Coronary artery (tissue), 2 donors: ENCODE measurements around the gene UBE4B.
"Not testable (repeated sequence)": the region's sequence is repeated elsewhere in the genome, so short reads cannot be mapped to it uniquely, and the experiment has no call there.

Source experiments
- DNase-seq: peaks from one replicate; pipeline ENCODE4 v3.0.0-alpha.2; 2017; ENCODE audit warnings: low spot score
- H3K27ac ChIP-seq, 2 donors: fragments of 200-600 bp; sonication (generic); one replicate each; pipeline ENCODE4 v1.5.1; 2016 to 2019
- H3K4me3 ChIP-seq: fragments of 200-600 bp; sonication (generic); 2 replicates; pipeline ENCODE4 v1.5.1; 2016; ENCODE audit warnings: mild to moderate bottlenecking, moderate library complexity
- CTCF ChIP-seq: fragments of 200-600 bp; sonication (generic); IDR thresholded peaks from one replicate; pipeline ENCODE4 v1.5.1; 2019; ENCODE audit warnings: antibody characterized with exemption

UBE4B gene

DNA sequence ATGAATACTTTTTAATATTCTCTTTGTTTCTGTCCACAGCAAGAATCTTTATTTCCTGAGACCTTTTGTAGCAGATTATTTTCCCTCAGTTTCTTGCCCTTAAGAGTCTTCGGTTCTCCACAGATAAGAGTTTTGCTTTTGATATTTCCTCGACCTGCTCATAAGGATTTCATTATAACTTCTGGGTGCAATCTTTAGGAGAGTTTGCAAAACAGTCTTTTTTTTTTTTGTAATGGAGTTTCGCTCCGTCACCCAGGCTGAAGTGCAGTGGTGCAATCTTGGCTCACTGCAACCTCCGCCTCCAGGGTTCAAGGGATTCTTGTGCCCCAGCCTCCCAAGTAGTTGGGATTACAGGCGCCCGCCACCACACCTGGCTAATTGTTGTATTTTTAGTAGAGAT lies 10.1 kb upstream of the UBE4B start:
- Histone ChIP-seq H3K4me3 (no peak overlapping the region), H3K27ac (no peak overlapping the region)
- DNase-seq = no peak
- no peak for TF ChIP-seq CTCF

DNA sequence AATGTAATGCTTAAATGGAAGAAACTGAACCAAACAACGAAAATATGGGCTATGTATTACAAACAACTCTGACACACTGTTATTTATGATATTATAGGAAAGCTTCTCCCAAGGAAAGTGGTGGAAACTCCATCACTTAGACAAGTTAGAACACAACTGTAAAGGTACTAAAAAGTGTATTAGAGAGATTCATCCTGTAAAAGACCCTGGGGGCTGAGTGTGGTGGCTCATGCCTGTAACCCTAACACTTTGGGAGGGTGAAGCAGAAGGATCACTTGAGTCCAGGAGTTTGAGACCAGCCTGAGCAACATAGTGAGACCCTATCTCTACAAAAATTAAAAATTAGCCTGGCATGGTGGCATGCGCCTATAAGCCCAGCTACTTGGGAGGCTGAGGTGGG lies 7.4 kb upstream of the UBE4B start:
- DNase-seq = no peak
- no peak for TF ChIP-seq CTCF
- Histone ChIP-seq H3K27ac (no peak overlapping the region), H3K4me3 (no peak overlapping the region)

DNA sequence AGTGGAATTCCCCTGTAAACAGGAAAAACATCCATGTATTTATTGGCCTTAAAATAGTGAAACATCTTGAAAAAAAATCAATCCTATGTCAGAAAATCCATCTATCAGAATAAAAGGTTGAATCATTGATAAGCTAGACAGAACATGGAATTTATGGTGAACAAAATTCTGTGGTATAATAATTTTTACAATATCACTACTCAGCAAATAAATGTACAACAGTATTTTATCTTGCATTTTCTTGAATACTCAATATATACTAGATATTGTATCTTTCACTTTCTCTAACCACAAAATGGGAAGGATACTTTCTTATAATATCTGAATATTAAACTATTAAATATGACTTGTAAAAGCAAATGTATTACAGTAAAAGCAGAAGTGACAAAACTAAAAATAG lies 5.7 kb upstream of the UBE4B start:
- TF ChIP-seq CTCF = no peak
- DNase-seq = no peak
- H3K4me3 ChIP-seq = no peak overlapping the region
- no peak overlapping the region for H3K27ac ChIP-seq

- not testable (repeated sequence) for H3K4me3 ChIP-seq, DNase-seq, H3K27ac ChIP-seq
Measured at GRCh38 chr1:10028956-10029500, 3.7 kb upstream of the UBE4B start.

DNA sequence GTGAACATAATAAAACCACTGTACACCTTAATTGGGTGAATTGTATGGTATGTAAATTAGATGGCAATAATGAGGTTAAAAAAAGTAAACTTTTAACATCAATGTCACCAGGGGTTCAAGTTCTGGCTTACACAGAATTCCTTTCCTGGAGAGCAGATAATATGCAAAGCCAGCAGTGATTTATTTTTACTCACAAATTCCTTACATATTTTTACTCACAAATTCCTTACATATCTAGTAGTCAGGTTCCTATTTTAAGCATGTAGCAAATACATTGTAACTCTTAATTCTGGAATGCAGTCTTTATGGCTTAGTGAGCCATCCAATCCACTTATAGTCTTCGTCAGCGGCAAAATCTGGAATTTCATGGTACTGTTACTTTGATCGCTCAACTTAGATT lies 1.3 kb upstream of the UBE4B start:
- TF ChIP-seq CTCF = no peak
- no peak overlapping the region for H3K4me3 ChIP-seq
- H3K27ac ChIP-seq = no peak overlapping the region
- DNase-seq = no peak

DNA sequence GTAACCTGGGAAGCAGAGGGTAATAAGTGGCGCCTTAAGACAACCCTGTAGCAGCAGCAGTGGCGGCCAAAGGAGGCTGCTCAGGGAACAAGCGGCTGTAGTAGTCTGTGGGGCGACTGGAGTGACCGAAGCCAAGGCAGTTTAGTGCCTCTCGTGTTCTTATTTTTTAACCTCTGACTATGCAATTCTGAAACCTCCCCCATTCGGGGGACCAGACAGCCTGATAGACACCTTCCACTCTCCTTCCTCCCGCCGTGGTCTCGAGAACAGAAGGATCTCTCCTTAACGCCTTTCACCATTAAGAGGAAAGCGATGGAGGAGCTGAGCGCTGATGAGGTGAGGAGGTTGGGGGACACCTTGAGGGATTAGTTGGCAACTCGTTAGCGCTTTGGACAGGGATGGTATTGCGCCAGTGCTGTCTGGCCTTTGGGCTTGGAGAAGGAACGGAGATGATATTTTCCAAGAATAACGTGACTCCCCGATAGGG lies 644 bp downstream of the UBE4B start:
- Histone ChIP-seq H3K27ac (peak overlapping the region; percentile 79 to 96), H3K4me3 (peak overlapping the region; percentile 92)
- no peak for TF ChIP-seq CTCF
- DNase-seq = no peak

DNA sequence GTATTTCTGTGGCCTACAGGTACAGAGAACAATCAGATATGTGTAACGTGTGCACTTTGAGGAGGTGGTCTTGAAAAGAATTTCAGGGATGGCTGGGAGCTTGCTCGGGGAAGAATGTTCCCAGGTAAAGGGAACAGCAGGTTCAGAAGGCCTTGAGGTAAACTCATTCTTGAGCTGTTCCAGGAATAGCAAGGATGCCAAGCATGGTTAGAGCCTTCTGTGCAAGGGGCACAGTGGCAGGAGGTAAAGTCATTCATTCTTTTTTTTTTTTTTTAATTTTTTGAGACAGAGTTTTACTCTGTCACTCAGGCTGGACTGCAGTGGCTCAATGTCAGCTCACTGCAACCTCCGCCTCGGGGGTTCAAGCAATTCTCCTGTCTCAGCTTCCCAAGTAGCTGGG lies 10.0 kb downstream of the UBE4B start:
- TF ChIP-seq CTCF = no peak
- H3K27ac ChIP-seq = no peak overlapping the region
- H3K4me3 ChIP-seq = no peak overlapping the region
- no peak for DNase-seq
